Measurements from ENCODE around the gene COMMD9. TPM values are rescaled to one million over a fixed set of nuclear protein-coding genes. Genes with fewer than 3 reads are reported as not detected.

Gene COMMD9
- polyA plus RNA-seq, 1 of the 3 experiments (the other 2 are of a cell fraction) = 44.2 TPM

DNA sequence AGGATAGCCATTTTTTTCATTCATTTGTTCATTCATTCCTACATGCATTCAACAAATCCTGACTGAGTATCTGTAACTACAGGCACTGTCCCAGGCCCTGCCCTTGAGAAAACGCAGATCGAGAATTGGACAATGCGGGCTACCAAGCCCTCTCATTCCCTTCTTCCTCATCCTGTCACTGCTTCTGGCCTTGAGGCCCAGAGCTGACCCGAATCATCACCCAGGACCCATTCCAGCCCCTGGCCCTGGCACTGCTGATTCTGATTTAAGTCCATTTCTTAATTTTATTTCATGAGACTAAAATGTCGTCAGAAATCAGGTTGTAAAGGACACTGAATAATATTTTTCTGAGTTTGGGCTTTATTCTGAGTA, 24.3 kb downstream of the COMMD9 start:
- Histone ChIP-seq H3K9me3 (no peaks in the 10 kb centered on the region), H3F3A (replicated peaks; ENCODE audit: insufficient read depth) (no peaks in the 10 kb centered on the region), H3K4me3 (ENCODE audit: low read depth in 2 of 2, low read length in 1 of 2) (no peak overlapping the region), H3K27ac (ENCODE audit: low read depth in 2 of 2, low read length in 1 of 2) (no peak overlapping the region), H2AFZ (ENCODE audit: low read depth) (no peak overlapping the region), H3K27me3 (ENCODE audit: insufficient read depth) (no peaks in the 10 kb centered on the region), H3K4me2 (no peak overlapping the region), H3K9me2 (no peaks in the 10 kb centered on the region), H3K79me2 (ENCODE audit: insufficient read depth) (no peaks in the 10 kb centered on the region), H3K36me3 (replicated peaks in 1 of 2; ENCODE audit: control insufficient read depth in 1 of 2, insufficient read depth in 2 of 2, low read length in 1 of 2) (no peaks in the 10 kb centered on the region), H3K4me1 (ENCODE audit: control insufficient read depth in 1 of 2, insufficient read depth in 2 of 2, low read depth in 1 of 2, low read length in 1 of 2) (peaks cover 0 to 6% of the 10 kb centered on the region in 2 experiments; a peak in 1 of 4 replicates), H4K20me1 (ENCODE audit: insufficient read depth) (no peaks in the 10 kb centered on the region), H3K9ac (no peak overlapping the region)
- DNase-seq = no peak
- WGBS (ENCODE audit: low lambda C conversion rate) = 83% methylated on average over 5 of the region's 5 CpGs
- CTCF ChIA-PET = interaction anchor here (0.9 to 8.1 kb wide), 24 partner anchors 8 to 660 kb away, joined by 3 to 88 read pairs (median 6); partner anchors contain the start of gene FJX1
- POLR2A ChIA-PET = no interaction called here
- TF ChIP-seq MXI1 (IDR thresholded peaks at IDR 0.05; ENCODE audit: low read depth, low read length) (no peak), FOXJ3 (CRISPR knock-in tag; IDR thresholded peaks at IDR 0.05) (no peak), TCF12 (IDR thresholded peaks at IDR 0.05) (no peak), ZBTB33 (IDR thresholded peaks at IDR 0.05; ENCODE audit: borderline replicate concordance, low read depth) (no peak), EP300 (IDR thresholded peaks at IDR 0.05; ENCODE audit: borderline replicate concordance in 1 of 2, low read depth in 1 of 2, low read length in 1 of 2) (no peak), EZH2phosphoT487 (IDR thresholded peaks at IDR 0.05; ENCODE audit: borderline replicate concordance, low read depth) (no peak), RXRA (IDR thresholded peaks at IDR 0.05; ENCODE audit: borderline replicate concordance, low read depth) (no peak), RFX5 (IDR thresholded peaks at IDR 0.05; ENCODE audit: low read length) (no peak), FOXM1 (IDR thresholded peaks at IDR 0.05; ENCODE audit: low read depth) (no peak), PBX3 (IDR thresholded peaks at IDR 0.05) (no peak), NRF1 (IDR thresholded peaks at IDR 0.05; ENCODE audit: low read depth, low read length) (no peak), RAD21 (IDR thresholded peaks at IDR 0.05; ENCODE audit: low read length) (no peak), NFIC (IDR thresholded peaks at IDR 0.05; ENCODE audit: borderline replicate concordance) (no peak), GABPA (IDR thresholded peaks at IDR 0.05; ENCODE audit: low read depth) (no peak), ELF1 (IDR thresholded peaks at IDR 0.05) (no peak), SMC3 (IDR thresholded peaks at IDR 0.05; ENCODE audit: low read depth, low read length) (no peak), IRF3 (IDR thresholded peaks at IDR 0.05; ENCODE audit: low read depth, low read length) (no peak), MEF2A (IDR thresholded peaks at IDR 0.05; ENCODE audit: borderline replicate concordance, low read depth) (no peak)
- TF ChIP-seq, protein P1, sequence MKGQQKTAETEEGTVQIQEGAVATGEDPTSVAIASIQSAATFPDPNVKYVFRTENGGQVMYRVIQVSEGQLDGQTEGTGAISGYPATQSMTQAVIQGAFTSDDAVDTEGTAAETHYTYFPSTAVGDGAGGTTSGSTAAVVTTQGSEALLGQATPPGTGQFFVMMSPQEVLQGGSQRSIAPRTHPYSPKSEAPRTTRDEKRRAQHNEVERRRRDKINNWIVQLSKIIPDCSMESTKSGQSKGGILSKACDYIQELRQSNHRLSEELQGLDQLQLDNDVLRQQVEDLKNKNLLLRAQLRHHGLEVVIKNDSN (IDR thresholded peaks at IDR 0.05; ENCODE audit: borderline replicate concordance, low read depth) = no peak
- TF ChIP-seq, protein P2, sequence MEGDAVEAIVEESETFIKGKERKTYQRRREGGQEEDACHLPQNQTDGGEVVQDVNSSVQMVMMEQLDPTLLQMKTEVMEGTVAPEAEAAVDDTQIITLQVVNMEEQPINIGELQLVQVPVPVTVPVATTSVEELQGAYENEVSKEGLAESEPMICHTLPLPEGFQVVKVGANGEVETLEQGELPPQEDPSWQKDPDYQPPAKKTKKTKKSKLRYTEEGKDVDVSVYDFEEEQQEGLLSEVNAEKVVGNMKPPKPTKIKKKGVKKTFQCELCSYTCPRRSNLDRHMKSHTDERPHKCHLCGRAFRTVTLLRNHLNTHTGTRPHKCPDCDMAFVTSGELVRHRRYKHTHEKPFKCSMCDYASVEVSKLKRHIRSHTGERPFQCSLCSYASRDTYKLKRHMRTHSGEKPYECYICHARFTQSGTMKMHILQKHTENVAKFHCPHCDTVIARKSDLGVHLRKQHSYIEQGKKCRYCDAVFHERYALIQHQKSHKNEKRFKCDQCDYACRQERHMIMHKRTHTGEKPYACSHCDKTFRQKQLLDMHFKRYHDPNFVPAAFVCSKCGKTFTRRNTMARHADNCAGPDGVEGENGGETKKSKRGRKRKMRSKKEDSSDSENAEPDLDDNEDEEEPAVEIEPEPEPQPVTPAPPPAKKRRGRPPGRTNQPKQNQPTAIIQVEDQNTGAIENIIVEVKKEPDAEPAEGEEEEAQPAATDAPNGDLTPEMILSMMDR (IDR thresholded peaks at IDR 0.05) = no peak
